Cardiac fibroblast (primary cell): ENCODE measurements around the gene TMEM150A.
"Not testable (repeated sequence)": the region's sequence is repeated elsewhere in the genome, so short reads cannot be mapped to it uniquely, and the experiment has no call there.

Source experiments
- DNase-seq, 2 donors: peaks; one replicate each; pipeline versions ENCODE4 v3.0.0 to v3.0.0-alpha.2; 2010; ENCODE audit warnings: low read depth in 2 of 2
- H3K4me3 ChIP-seq, 2 donors: replicated peaks in 1 of 2; 1 replicate in 1 of 2; 2 replicates in 1 of 2; pipeline ENCODE4 v1.5.1; 2011; ENCODE audit warnings: low read depth in 2 of 2, low read length in 2 of 2, mild to moderate bottlenecking in 2 of 2, moderate library complexity in 1 of 2
- TF ChIP-seq, protein P1 (sequence below): IDR thresholded peaks from one replicate; pipeline ENCODE4 v1.5.1; 2011; ENCODE audit warnings: low read depth, mild to moderate bottlenecking, low read length, inconsistent platforms

Gene TMEM150A

GRCh38 chr2:85593023-85593422, 9.5 kb downstream of the TMEM150A start:
- TF ChIP-seq, protein P1, sequence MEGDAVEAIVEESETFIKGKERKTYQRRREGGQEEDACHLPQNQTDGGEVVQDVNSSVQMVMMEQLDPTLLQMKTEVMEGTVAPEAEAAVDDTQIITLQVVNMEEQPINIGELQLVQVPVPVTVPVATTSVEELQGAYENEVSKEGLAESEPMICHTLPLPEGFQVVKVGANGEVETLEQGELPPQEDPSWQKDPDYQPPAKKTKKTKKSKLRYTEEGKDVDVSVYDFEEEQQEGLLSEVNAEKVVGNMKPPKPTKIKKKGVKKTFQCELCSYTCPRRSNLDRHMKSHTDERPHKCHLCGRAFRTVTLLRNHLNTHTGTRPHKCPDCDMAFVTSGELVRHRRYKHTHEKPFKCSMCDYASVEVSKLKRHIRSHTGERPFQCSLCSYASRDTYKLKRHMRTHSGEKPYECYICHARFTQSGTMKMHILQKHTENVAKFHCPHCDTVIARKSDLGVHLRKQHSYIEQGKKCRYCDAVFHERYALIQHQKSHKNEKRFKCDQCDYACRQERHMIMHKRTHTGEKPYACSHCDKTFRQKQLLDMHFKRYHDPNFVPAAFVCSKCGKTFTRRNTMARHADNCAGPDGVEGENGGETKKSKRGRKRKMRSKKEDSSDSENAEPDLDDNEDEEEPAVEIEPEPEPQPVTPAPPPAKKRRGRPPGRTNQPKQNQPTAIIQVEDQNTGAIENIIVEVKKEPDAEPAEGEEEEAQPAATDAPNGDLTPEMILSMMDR = no peak
- no peak overlapping the region for H3K4me3 ChIP-seq
- DNase-seq = no peak

- not testable (repeated sequence) for H3K4me3 ChIP-seq, DNase-seq
These were observed 10.2 kb downstream of the TMEM150A start for GRCh38 chr2:85592299-85592698.

- DNase-seq = no peak
- TF ChIP-seq, protein P1 = no peak
- H3K4me3 ChIP-seq = no peak overlapping the region
These were observed 10.9 kb downstream of the TMEM150A start for GRCh38 chr2:85591563-85591962.

DNA sequence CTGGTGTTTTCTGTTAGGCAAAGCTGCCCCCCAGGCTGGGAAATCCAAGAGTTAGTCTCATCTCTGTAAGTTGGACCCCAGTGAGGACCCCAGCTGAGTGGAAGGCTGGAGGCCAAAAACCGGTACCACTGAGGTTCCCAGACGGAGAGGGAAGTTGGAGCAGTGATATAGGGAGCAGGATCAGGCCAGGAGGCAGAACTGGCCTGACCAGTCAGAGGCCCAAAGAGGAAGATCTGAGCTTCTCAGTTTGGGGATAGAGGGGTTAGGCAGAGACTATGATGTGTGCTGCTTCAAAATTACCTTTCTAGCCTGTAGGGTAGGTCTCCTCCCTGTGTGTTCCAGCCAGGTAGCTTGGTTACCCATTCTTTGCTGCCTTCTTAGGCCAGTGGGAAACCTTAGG, 11.5 kb downstream of the TMEM150A start:
- no peak for DNase-seq
- TF ChIP-seq, protein P1 = no peak
- H3K4me3 ChIP-seq = no peak overlapping the region

- H3K4me3 ChIP-seq = no peak overlapping the region
- peak; percentile 95 to 98 for DNase-seq
- TF ChIP-seq, protein P1 = no peak
These were observed 12.3 kb downstream of the TMEM150A start for GRCh38 chr2:85589982-85590791.

GRCh38 chr2:85589181-85589580, 13.3 kb downstream of the TMEM150A start:
- TF ChIP-seq, protein P1 = no peak
- DNase-seq = no peak
- no peak overlapping the region for H3K4me3 ChIP-seq

DNA sequence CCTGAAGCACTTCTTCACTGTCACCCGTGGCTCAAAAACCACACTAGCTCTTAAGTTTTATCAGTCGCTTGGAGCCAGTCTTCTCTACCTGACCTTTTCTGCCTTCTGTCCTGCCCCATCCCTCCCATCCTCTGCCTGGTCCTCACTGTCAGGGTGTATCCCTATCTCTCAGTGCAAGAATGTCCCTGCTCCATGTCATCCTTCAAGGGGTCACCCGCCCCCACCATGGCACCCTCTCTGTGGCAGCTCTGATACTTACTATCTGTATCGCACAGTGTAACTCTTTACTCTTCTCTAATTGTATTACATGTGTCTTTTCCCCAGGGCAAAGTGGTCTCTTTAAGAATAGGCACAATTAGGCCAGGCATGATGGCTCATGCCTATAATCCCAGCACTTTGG, 13.9 kb downstream of the TMEM150A start:
- TF ChIP-seq, protein P1 = no peak
- DNase-seq = no peak
- H3K4me3 ChIP-seq = no peak overlapping the region
